Stomach (tissue), 9 donors: ENCODE measurements around the gene SLC25A38. TPM values are rescaled to one million over a fixed set of nuclear protein-coding genes. Genes with fewer than 3 reads are reported as not detected.

Experiments used
- DNase-seq, 2 donors: peaks; one replicate each; pipeline versions ENCODE4 v3.0.0 to v3.0.0-alpha.2; 2013 to 2019
- H3K27ac ChIP-seq, 5 donors: fragments of 200-600 bp in 4 of 5; sonication (generic) in 4 of 5; one replicate each; pipeline ENCODE4 v1.5.1; 2013 to 2019; ENCODE audit warnings: mild to moderate bottlenecking in 1 of 5, moderate library complexity in 1 of 5
- H3K27me3 ChIP-seq, 3 donors: fragments of 200-600 bp; sonication (generic); one replicate each; pipeline ENCODE4 v1.5.1; 2017 to 2019; ENCODE audit warnings: mixed run types in 1 of 3
- H3K36me3 ChIP-seq, 4 donors: fragments of 200-600 bp; sonication (generic); 1 replicate in 3 of 4; 2 replicates in 1 of 4; pipeline ENCODE4 v1.5.1; 2016 to 2019
- H3K4me1 ChIP-seq, 4 donors: fragments of 200-600 bp; sonication (generic); one replicate each; pipeline ENCODE4 v1.5.1; 2016 to 2019
- H3K4me3 ChIP-seq, 4 donors: fragments of 200-600 bp; sonication (generic) in 3 of 4; one replicate each; pipeline ENCODE4 v1.5.1; 2016 to 2019; ENCODE audit warnings: mild to moderate bottlenecking in 1 of 4
- H3K9me3 ChIP-seq, 4 donors: fragments of 200-600 bp; sonication (generic); one replicate each; pipeline ENCODE4 v1.5.1; 2016 to 2019
- CTCF ChIP-seq, 7 experiments: fragments of 450-650 bp in 4 of 7; fragments of 200-600 bp in 3 of 7; sonication (generic) in 3 of 7; IDR thresholded peaks; one replicate each; pipeline ENCODE4 v1.5.1; 2016 to 2019; ENCODE audit warnings: antibody characterized with exemption in 7 of 7, control low read depth in 2 of 7, mild to moderate bottlenecking in 1 of 7
- EP300 ChIP-seq: sonication (generic); formaldehyde crosslinking; IDR thresholded peaks from one replicate; pipeline ENCODE4 v1.6.1; 2017; ENCODE audit warnings: antibody characterized with exemption
- POLR2A ChIP-seq, 4 donors: fragments of 450-650 bp; IDR thresholded peaks; one replicate each; pipeline ENCODE4 v1.6.1; 2016; ENCODE audit warnings: antibody characterized with exemption in 4 of 4, control low read depth in 2 of 4, mild to moderate bottlenecking in 1 of 4, moderate library complexity in 1 of 4
- POLR2AphosphoS5 ChIP-seq, 3 donors: sonication (generic); formaldehyde crosslinking; IDR thresholded peaks; one replicate each; pipeline ENCODE4 v1.6.1; 2016; ENCODE audit warnings: antibody characterized with exemption in 3 of 3
- WGBS, 5 donors: extraction: QIAGEN DNeasy Blood & Tissue Kit in 3 of 5; methylation state at CpG; one replicate each; pipeline versions ENCODE4 v1.1.5 to v1.1.7; 2013 to 2018; 5-methylcytosine and 5-hydroxymethylcytosine counted together
- intact Hi-C: fragments of 100-400 bp; cut with DNase I; formaldehyde crosslinking; loops from one replicate; pipeline ENCODE4 v1.15.1; 2023; ENCODE audit warnings: low total_unique reads
- polyA plus RNA-seq, 3 donors: library from polyadenylated mRNA; stranded (reverse); fragments of 200-250 nt; gene quantifications; one replicate each; pipeline ENCODE4 v1.2.3, GENCODE V29; 2013
- total RNA-seq, 5 donors: library from RNA; depleted of rRNA; stranded (reverse); fragments of >200 nt; gene quantifications; one replicate each; pipeline versions ENCODE4 v1.1.0 to v1.2.3, GENCODE V29; 2014 to 2016
- donor health status: healthy with polysubstance abuse.
- donor health status: Bipolar disorder and iron deficiency.
- donor health status: healthy.

Gene SLC25A38
- total and polyA plus RNA-seq, 8 donors: 14.7 to 119 (median 28.9) TPM

- Histone ChIP-seq H3K36me3 (no peaks in the 10 kb centered on the region), H3K4me1 (peaks cover 0 to 7% (median 2%) of the 10 kb centered on the region in 4 donors), H3K4me3 (no peak overlapping the region), H3K9me3 (no peaks in the 10 kb centered on the region), H3K27me3 (no peaks in the 10 kb centered on the region), H3K27ac (no peak overlapping the region)
- TF ChIP-seq CTCF (IDR thresholded peaks at IDR 0.05) (no peak), POLR2AphosphoS5 (IDR thresholded peaks at IDR 0.05) (no peak), EP300 (no peak)
- intact Hi-C loops: no loop called here
- DNase-seq: no peak
These were observed 38.3 kb upstream of the SLC25A38 start for GRCh38 chr3:39344746-39345344.

GRCh38 chr3:39346785-39347585, 36.2 kb upstream of the SLC25A38 start:
- H3K27ac ChIP-seq: no peak overlapping the region
- no peak overlapping the region for H3K4me3 ChIP-seq
- no peaks in the 10 kb centered on the region for H3K9me3 ChIP-seq
- H3K27me3 ChIP-seq: no peaks in the 10 kb centered on the region
- intact Hi-C loops: no loop called here
- peaks cover 0 to 7% (median 2%) of the 10 kb centered on the region in 4 donors for H3K4me1 ChIP-seq
- H3K36me3 ChIP-seq: no peaks in the 10 kb centered on the region
- TF ChIP-seq EP300: no peak
- no peak for TF ChIP-seq POLR2A (IDR thresholded peaks at IDR 0.05)
- TF ChIP-seq POLR2AphosphoS5 (IDR thresholded peaks at IDR 0.05): no peak
- TF ChIP-seq CTCF (IDR thresholded peaks at IDR 0.05): no peak
- no peak for DNase-seq
- 28 to 52% (median 36%) methylated on average over 2 of the region's 2 CpGs for WGBS, 5 donors

GRCh38 chr3:39347586-39347876, 35.6 kb upstream of the SLC25A38 start:
- no peak for TF ChIP-seq EP300
- TF ChIP-seq POLR2AphosphoS5 (IDR thresholded peaks at IDR 0.05): no peak
- no peak for TF ChIP-seq CTCF (IDR thresholded peaks at IDR 0.05)
- TF ChIP-seq POLR2A (IDR thresholded peaks at IDR 0.05): no peak
- 47 to 70% (median 56%) methylated on average over 3 of the region's 3 CpGs for WGBS, 5 donors

GRCh38 chr3:39349080-39349479, 34.1 kb upstream of the SLC25A38 start:
- H3K4me3 ChIP-seq: no peak overlapping the region
- H3K9me3 ChIP-seq: no peaks in the 10 kb centered on the region
- no peak for TF ChIP-seq EP300
- no peak for TF ChIP-seq POLR2AphosphoS5 (IDR thresholded peaks at IDR 0.05)
- TF ChIP-seq POLR2A (IDR thresholded peaks at IDR 0.05): no peak
- TF ChIP-seq CTCF (IDR thresholded peaks at IDR 0.05): no peak
- H3K27me3 ChIP-seq: no peaks in the 10 kb centered on the region
- no peaks in the 10 kb centered on the region for H3K36me3 ChIP-seq
- WGBS, 5 donors: 25 to 37% (median 35%) methylated on average over 3 of the region's 3 CpGs
- intact Hi-C loops: no loop called here
- H3K27ac ChIP-seq: no peak overlapping the region
- no peak for DNase-seq
- peaks cover 0 to 7% (median 2%) of the 10 kb centered on the region in 4 donors for H3K4me1 ChIP-seq

More at GRCh38 chr3:39347586-39347876, 35.6 kb upstream of the SLC25A38 start:
- no peak overlapping the region for H3K4me3 ChIP-seq
- no peaks in the 10 kb centered on the region for H3K27me3 ChIP-seq
- H3K27ac ChIP-seq: no peak overlapping the region
- peaks cover 0 to 7% (median 2%) of the 10 kb centered on the region in 4 donors for H3K4me1 ChIP-seq
- DNase-seq: no peak
- intact Hi-C loops: no loop called here
- H3K9me3 ChIP-seq: no peaks in the 10 kb centered on the region
- no peaks in the 10 kb centered on the region for H3K36me3 ChIP-seq
